ENCODE measurements around the gene ITPRIP.

DNA sequence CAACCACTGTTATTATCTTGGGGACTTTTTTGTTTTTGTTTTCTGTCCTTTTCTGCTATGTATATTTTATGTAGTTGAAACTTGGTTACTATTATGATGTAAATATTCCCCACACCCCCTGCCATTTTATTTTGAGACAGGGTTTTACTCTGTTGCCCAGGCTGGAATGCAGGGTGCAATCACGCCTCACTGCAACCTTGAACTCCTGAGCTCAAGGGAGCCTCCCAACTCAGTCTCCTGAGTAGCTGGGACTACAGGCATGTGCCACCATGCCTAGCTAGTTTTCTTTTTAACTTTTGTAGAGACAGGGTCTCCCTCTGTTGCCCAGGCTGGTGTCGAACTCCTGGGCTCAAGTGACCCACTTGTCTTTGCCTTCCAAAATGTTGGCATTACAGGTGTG lies 51.3 kb downstream of the ITPRIP start:
- no peak for TF ChIP-seq POLR2A (IDR thresholded peaks at IDR 0.05; ENCODE audit: low read depth, low read length)
- TF ChIP-seq POLR2AphosphoS5 (IDR thresholded peaks at IDR 0.05; ENCODE audit: low read depth, low read length), result no peak
